Activated T-helper 2 cell treated with anti-CD3 and anti-CD28 coated beads, Interferon-gamma antibody, Interleukin-2, Interleukin-4, amounts not matched to agents 10 μg/mL and 5 μg/mL and 100 μg/mL, durations not matched to agents 14 hours and 24 hours and 36 hours (primary cell): ENCODE data around the gene ZFYVE26. TPM values are rescaled to one million over a fixed set of nuclear protein-coding genes. Genes with fewer than 3 reads are reported as not detected.
"Not testable (repeated sequence)": the region's sequence is repeated elsewhere in the genome, so short reads cannot be mapped to it uniquely, and the experiment has no call there.

Source experiments
- DNase-seq: peaks from one replicate; pipeline ENCODE4 v3.0.0; 2021; ENCODE audit warnings: low spot score
- H3K27ac Mint-ChIP-seq: one replicate; pipeline ENCODE4 v1.8.0; 2021; ENCODE audit warnings: mixed read lengths
- H3K27me3 Mint-ChIP-seq: one replicate; pipeline ENCODE4 v1.8.0; 2021; ENCODE audit warnings: low read depth, mixed read lengths
- H3K36me3 Mint-ChIP-seq: one replicate; pipeline ENCODE4 v1.8.0; 2021; ENCODE audit warnings: low read depth, mixed read lengths
- H3K4me1 Mint-ChIP-seq: one replicate; pipeline ENCODE4 v1.8.0; 2021; ENCODE audit warnings: low read depth, mixed read lengths
- H3K4me3 Mint-ChIP-seq: one replicate; pipeline ENCODE4 v1.8.0; 2021; ENCODE audit warnings: low read depth, mild to moderate bottlenecking, moderate library complexity, mixed read lengths
- H3K9me3 Mint-ChIP-seq: one replicate; pipeline ENCODE4 v1.8.0; 2021; ENCODE audit warnings: mixed read lengths
- intact Hi-C: fragments of 100-400 bp; cut with micrococcal nuclease; formaldehyde crosslinking; loops from one replicate; pipeline ENCODE4 v1.15.1; 2023
- total RNA-seq: library from RNA; stranded (reverse); gene quantifications from 2 replicates; pipeline ENCODE4 v1.2.3, GENCODE V29; 2022

Gene ZFYVE26
- total RNA-seq, 1 donor from 2014 or later, result 16.0 TPM

DNA sequence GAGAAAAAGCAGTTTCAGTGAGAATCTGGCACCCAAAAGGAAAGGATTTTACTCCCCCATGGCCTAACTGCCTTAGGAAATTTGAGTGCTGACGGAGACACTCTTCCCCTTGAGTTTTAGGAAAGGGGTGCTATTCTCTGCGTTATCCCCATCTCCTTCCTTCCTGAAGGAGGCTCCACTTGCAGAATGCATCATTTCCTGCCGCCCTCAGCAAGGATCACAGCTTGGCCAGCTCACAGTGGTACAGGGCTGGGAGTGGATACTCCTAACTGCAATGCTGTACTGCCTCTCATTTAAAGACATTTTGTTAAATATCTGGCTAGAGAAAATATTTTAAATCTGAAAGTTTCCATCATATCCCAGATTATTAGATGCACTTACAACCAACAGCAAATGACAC is 81.7 kb downstream of the ZFYVE26 start:
- intact Hi-C loops, result no loop called here
- H3K4me1 Mint-ChIP-seq, result no peaks in the 10 kb centered on the region
- no peak overlapping the region for H3K4me3 Mint-ChIP-seq

GRCh38 chr14:67733616-67734015 is 82.8 kb downstream of the ZFYVE26 start:
- no peaks in the 10 kb centered on the region for H3K4me1 Mint-ChIP-seq
- intact Hi-C loops, result no loop called here
- no peak overlapping the region for H3K27ac Mint-ChIP-seq
- no peak for DNase-seq
- no peak overlapping the region for H3K4me3 Mint-ChIP-seq
- no peaks in the 10 kb centered on the region for H3K36me3 Mint-ChIP-seq
- peaks cover 2% of the 10 kb centered on the region for H3K27me3 Mint-ChIP-seq
- H3K9me3 Mint-ChIP-seq, result no peaks in the 10 kb centered on the region

More for the DNA sequence above, 81.7 kb downstream of the ZFYVE26 start:
- Mint-ChIP-seq H3K36me3 (no peaks in the 10 kb centered on the region), H3K9me3 (no peaks in the 10 kb centered on the region), H3K27ac (no peak overlapping the region), H3K27me3 (peaks cover 2% of the 10 kb centered on the region)
- DNase-seq, result no peak

DNA sequence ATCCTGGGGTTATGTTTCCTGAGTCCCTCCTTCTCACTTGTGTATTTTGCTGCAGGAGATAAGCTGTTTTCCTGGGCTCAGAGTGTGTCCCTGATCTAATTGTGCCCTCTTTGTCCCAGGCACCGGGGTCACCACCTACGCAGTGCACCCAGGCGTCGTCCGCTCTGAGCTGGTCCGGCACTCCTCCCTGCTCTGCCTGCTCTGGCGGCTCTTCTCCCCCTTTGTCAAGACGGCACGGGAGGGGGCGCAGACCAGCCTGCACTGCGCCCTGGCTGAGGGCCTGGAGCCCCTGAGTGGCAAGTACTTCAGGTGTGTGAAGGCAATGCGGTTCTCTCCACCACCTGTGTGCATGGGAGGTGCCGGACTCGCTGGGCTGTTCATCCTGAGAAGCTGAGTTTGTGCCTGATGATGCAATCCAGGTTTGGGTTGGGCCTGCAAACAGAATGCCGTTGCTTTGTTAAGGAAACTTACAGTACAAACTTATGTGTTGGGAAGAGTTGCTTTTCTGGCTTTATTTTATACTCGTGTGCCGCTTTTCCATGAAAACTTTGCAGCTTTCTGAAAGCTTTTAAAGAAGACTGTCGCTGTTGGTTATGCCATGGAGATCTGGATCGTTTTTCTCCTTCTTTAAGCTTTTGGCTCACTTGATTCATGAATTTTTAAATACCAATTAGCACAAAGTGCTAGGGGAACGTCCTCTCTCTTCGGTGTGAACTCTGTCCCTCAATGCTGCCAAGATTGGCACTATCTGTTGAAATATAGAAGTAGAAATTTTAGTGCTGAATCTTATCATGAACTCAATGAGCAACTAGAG is 87.1 kb downstream of the ZFYVE26 start:
- H3K27me3 Mint-ChIP-seq, result peaks cover 9% of the 10 kb centered on the region
- H3K4me1 Mint-ChIP-seq, result no peaks in the 10 kb centered on the region
- no peaks in the 10 kb centered on the region for H3K9me3 Mint-ChIP-seq
- no peak for DNase-seq
- no peaks in the 10 kb centered on the region for H3K36me3 Mint-ChIP-seq
- H3K27ac Mint-ChIP-seq, result no peak overlapping the region
- intact Hi-C loops, result no loop called here
- H3K4me3 Mint-ChIP-seq, result no peak overlapping the region

DNA sequence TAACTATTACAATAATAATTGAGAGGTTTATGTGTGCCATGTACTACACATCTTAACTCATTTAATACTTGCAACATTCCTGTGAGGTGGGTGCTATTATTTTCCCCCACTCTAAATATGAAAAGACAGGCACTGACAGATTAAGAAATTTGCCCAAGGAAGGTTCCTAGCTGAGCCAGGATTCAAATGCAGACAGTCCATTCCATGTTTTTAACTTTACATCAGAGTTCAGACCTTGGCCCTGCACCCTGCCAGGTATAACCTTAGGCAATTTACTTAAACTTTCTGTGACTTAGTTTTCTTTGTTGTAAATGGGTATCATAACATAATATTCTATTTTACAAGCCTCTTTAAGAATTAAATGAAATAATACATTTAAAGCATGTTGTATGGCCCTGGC is 88.1 kb downstream of the ZFYVE26 start:
- Mint-ChIP-seq H3K9me3 (no peaks in the 10 kb centered on the region), H3K4me1 (no peaks in the 10 kb centered on the region)

GRCh38 chr14:67727361-67727760 is 89.0 kb downstream of the ZFYVE26 start:
- peaks cover 22% of the 10 kb centered on the region for H3K27me3 Mint-ChIP-seq
- no peaks in the 10 kb centered on the region for H3K9me3 Mint-ChIP-seq
- no peak for DNase-seq
- H3K4me1 Mint-ChIP-seq, result no peaks in the 10 kb centered on the region
- no peaks in the 10 kb centered on the region for H3K36me3 Mint-ChIP-seq
- H3K4me3 Mint-ChIP-seq, result no peak overlapping the region
- H3K27ac Mint-ChIP-seq, result no peak overlapping the region
- intact Hi-C loops, result no loop called here

More for the DNA sequence above, 88.1 kb downstream of the ZFYVE26 start:
- no peak overlapping the region for H3K27ac Mint-ChIP-seq
- H3K36me3 Mint-ChIP-seq, result no peaks in the 10 kb centered on the region
- H3K27me3 Mint-ChIP-seq, result peaks cover 14% of the 10 kb centered on the region
- H3K4me3 Mint-ChIP-seq, result no peak overlapping the region
- intact Hi-C loops, result no loop called here
- DNase-seq, result no peak

GRCh38 chr14:67725171-67725570 is 91.2 kb downstream of the ZFYVE26 start:
- Mint-ChIP-seq H3K4me1 (peaks cover 10% of the 10 kb centered on the region), H3K36me3 (no peaks in the 10 kb centered on the region), H3K27me3 (peaks cover 28% of the 10 kb centered on the region), H3K4me3 (no peak overlapping the region), H3K27ac (no peak overlapping the region), H3K9me3 (no peaks in the 10 kb centered on the region)
- no peak for DNase-seq
- intact Hi-C loops, result no loop called here

DNA sequence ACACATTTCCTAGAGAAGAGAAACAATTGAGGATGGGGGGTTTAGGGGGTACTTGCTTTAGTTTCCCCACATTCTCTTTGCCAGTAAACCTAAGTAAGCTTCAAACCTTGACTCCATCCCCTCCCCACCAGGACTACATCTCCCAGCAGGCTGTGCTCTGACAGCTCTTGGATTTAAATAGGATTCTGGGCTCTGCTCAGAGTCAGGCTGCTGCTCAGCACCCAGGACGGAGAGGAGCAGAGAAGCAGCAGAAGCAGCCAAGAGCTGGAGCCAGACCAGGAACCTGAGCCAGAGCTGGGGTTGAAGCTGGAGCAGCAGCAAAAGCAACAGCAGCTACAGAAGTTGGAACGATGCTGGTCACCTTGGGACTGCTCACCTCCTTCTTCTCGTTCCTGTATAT is 94.1 kb downstream of the ZFYVE26 start:
- no peak for DNase-seq
- Mint-ChIP-seq H3K36me3 (no peaks in the 10 kb centered on the region), H3K9me3 (no peaks in the 10 kb centered on the region), H3K4me1 (peaks cover 10% of the 10 kb centered on the region), H3K4me3 (no peak overlapping the region), H3K27me3 (peaks cover 27% of the 10 kb centered on the region), H3K27ac (no peak overlapping the region)
- intact Hi-C loops, result no loop called here

DNA sequence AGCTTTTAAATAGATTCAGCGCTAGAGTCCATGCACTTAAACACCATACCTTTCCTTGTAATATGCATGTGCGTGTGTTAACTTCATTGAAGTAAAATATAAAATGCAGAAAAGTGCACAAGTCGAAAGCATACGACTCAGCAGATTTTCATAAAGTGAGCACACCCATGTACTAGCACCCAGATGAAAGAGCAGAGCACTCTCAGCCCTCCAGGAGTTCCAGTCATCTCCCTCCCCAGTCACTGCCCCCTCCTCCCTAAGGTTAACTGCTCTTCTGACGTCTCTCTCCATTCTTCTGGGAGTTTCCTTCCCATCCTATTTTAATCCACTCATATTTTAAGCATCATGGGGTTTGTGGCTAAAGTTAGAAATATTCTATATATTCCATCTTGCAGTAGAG is 94.5 kb downstream of the ZFYVE26 start:
- no peaks in the 10 kb centered on the region for H3K36me3 Mint-ChIP-seq
- no peak overlapping the region for H3K4me3 Mint-ChIP-seq
- peaks cover 10% of the 10 kb centered on the region for H3K4me1 Mint-ChIP-seq
- DNase-seq, result no peak
- peaks cover 27% of the 10 kb centered on the region for H3K27me3 Mint-ChIP-seq
- intact Hi-C loops, result no loop called here
- no peak overlapping the region for H3K27ac Mint-ChIP-seq
- no peaks in the 10 kb centered on the region for H3K9me3 Mint-ChIP-seq

GRCh38 chr14:67719866-67720265 is 96.5 kb downstream of the ZFYVE26 start:
- intact Hi-C loops, result no loop called here
- DNase-seq, result no peak
- Mint-ChIP-seq H3K4me1 (peaks cover 10% of the 10 kb centered on the region), H3K9me3 (no peaks in the 10 kb centered on the region), H3K27me3 (peaks cover 24% of the 10 kb centered on the region), H3K36me3 (no peaks in the 10 kb centered on the region), H3K4me3 (no peak overlapping the region), H3K27ac (no peak overlapping the region)

DNA sequence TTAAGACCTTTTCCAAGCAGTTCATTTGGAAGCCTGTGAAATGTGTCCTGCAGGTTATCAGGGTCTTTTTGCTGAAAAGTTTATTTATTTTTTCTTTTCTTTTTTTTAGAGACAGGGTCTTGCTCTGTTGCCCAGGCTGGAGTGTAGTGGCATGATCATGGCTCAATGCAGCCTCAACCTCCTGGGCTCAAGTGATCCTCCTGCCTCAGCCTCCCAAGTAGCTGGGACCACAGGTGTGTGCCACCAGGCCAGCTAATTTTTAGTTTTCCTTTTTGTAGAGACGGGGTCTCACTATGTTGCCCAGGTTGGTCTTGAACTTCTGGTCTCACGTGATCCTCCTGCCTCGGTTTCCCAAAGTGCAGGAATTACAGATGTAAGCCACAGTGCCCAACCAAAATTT is 97.0 kb downstream of the ZFYVE26 start:
- H3K27ac Mint-ChIP-seq, DNase-seq, H3K4me3 Mint-ChIP-seq, H3K9me3 Mint-ChIP-seq, H3K36me3 Mint-ChIP-seq, intact Hi-C loops: not testable (repeated sequence)
- Mint-ChIP-seq H3K27me3 (peaks cover 26% of the 10 kb centered on the region), H3K4me1 (peaks cover 10% of the 10 kb centered on the region)

DNA sequence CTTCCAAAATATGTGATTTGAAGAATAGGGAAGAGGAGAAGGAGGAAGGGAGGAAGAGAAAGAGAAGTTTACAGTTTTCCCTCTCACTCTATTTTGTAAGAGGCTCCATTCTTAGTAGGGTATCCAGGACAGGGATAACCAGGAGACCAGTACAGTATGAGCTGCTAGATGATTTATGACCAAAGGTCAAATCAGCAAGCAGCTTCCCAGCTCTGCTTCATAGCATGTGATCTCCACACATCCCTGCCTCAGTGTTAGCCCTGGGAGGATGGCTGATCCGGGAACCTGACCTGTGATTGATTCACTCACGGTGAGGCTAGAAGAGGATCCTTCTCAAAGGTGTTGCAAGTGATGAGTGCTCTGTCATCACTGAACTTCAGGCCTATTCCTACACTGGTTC is 98.1 kb downstream of the ZFYVE26 start:
- H3K27ac Mint-ChIP-seq, result no peak overlapping the region
- no peak overlapping the region for H3K4me3 Mint-ChIP-seq
- H3K9me3 Mint-ChIP-seq, result no peaks in the 10 kb centered on the region
- no peaks in the 10 kb centered on the region for H3K36me3 Mint-ChIP-seq
- no peak for DNase-seq
- H3K4me1 Mint-ChIP-seq, result peaks cover 10% of the 10 kb centered on the region
- peaks cover 20% of the 10 kb centered on the region for H3K27me3 Mint-ChIP-seq
- intact Hi-C loops, result no loop called here

- H3K4me1 Mint-ChIP-seq, result peaks cover 8% of the 10 kb centered on the region
- peaks cover 11% of the 10 kb centered on the region for H3K27me3 Mint-ChIP-seq
- H3K4me3 Mint-ChIP-seq, result no peak overlapping the region
- intact Hi-C loops, result no loop called here
- DNase-seq, result no peak
- no peaks in the 10 kb centered on the region for H3K36me3 Mint-ChIP-seq
- H3K27ac Mint-ChIP-seq, result no peak overlapping the region
- no peaks in the 10 kb centered on the region for H3K9me3 Mint-ChIP-seq
Observed at GRCh38 chr14:67717048-67717447, 99.3 kb downstream of the ZFYVE26 start.

DNA sequence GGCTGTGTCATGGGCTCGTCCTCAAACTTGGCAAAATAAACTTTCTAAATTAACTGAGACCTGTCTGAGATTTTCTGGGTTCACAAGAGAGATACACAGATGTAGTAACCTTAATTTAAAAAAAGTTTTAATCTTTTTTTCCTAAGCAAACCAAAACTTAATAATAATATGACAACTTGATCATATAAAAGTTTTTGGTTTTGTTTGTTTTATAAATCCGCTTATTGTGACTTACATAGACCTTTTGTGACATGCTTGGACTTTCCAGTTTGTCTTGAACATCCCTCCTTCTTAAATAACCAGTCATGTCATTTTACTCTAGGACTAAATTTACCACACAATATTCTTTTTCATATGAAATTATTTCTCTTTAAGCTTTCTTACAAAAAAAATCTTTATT is 106.2 kb downstream of the ZFYVE26 start:
- H3K4me1 Mint-ChIP-seq, result no peaks in the 10 kb centered on the region
- H3K4me3 Mint-ChIP-seq, result no peak overlapping the region
- H3K9me3 Mint-ChIP-seq, result peaks cover 25% of the 10 kb centered on the region
- peaks cover 2% of the 10 kb centered on the region for H3K36me3 Mint-ChIP-seq
- no peak overlapping the region for H3K27ac Mint-ChIP-seq
- intact Hi-C loops, result no loop called here
- peaks cover 14% of the 10 kb centered on the region for H3K27me3 Mint-ChIP-seq
- DNase-seq, result no peak
